ENCODE results near the gene CCDC134.

CCDC134 gene

GRCh38 chr22:41856469-41856868 is 56.0 kb downstream of the CCDC134 start:
- no CpG with 5 or more reads among the region's 2 CpGs for WGBS, 2 donors (ENCODE audit: extremely low coverage in 2 of 2, insufficient read length in 2 of 2, insufficient replicate concordance in 1 of 2)
- H3K14ac ChIP-seq (ENCODE audit: low read length): no peak overlapping the region
- peaks cover 2% of the 10 kb centered on the region for H3K79me1 ChIP-seq (ENCODE audit: low read depth, low read length)
- H3K4me1 ChIP-seq (ENCODE audit: control insufficient read depth in 2 of 2, insufficient read depth in 1 of 2, low read depth in 1 of 2, low read length in 2 of 2): peaks cover 0 to 3% of the 10 kb centered on the region in 2 donors
- H3K27me3 ChIP-seq (ENCODE audit: control insufficient read depth in 3 of 3, insufficient read depth in 3 of 3, low read depth in 1 of 3, low read length in 3 of 3): no peaks in the 10 kb centered on the region
- no peak overlapping the region for H3K18ac ChIP-seq (ENCODE audit: low read length)
- no peak overlapping the region for H3K4me2 ChIP-seq (ENCODE audit: insufficient read depth, low read length, poor library complexity, severe bottlenecking)
- peaks cover 5 to 82% of the 10 kb centered on the region in 2 donors for H3K36me3 ChIP-seq (replicated peaks in 1 of 2; ENCODE audit: control insufficient read depth in 2 of 2, insufficient read depth in 2 of 2, low read length in 2 of 2)
- no peak overlapping the region for H2BK12ac ChIP-seq (ENCODE audit: low read length)
- no peak for DNase-seq (ENCODE audit: low spot score)
- peaks cover 0 to 4% of the 10 kb centered on the region in 2 donors for H3K9me3 ChIP-seq (replicated peaks in 1 of 2; ENCODE audit: control insufficient read depth in 2 of 2, insufficient read depth in 1 of 2, low read depth in 1 of 2, low read length in 2 of 2)
- no peak overlapping the region for H2BK5ac ChIP-seq (ENCODE audit: low read length)
- H2AK5ac ChIP-seq (ENCODE audit: low read depth, low read length): no peak overlapping the region
- no peak overlapping the region for H3K9ac ChIP-seq (ENCODE audit: low read depth, low read length, poor library complexity)
- H3K27ac ChIP-seq (replicated peaks; ENCODE audit: low read length): no peak overlapping the region
- no peak overlapping the region for H4K8ac ChIP-seq (ENCODE audit: low read depth, low read length)
- no peak overlapping the region for H2BK15ac ChIP-seq (ENCODE audit: low read length)
- H4K91ac ChIP-seq (ENCODE audit: low read depth, low read length, poor library complexity): no peak overlapping the region
- no peak overlapping the region for H2BK120ac ChIP-seq (ENCODE audit: low read depth, low read length)
- no peak overlapping the region for H3K23ac ChIP-seq (ENCODE audit: low read depth, low read length, poor library complexity)
- no peak overlapping the region for H2AFZ ChIP-seq (ENCODE audit: low read length)
- H3K4me3 ChIP-seq (ENCODE audit: low read length in 2 of 2): no peak overlapping the region
- H3K4ac ChIP-seq (ENCODE audit: low read length): no peak overlapping the region

- no peak overlapping the region for H3K4me2 ChIP-seq (ENCODE audit: insufficient read depth, low read length, poor library complexity, severe bottlenecking)
- no peak overlapping the region for H3K18ac ChIP-seq (ENCODE audit: low read length)
- no peak overlapping the region for H2BK15ac ChIP-seq (ENCODE audit: low read length)
- WGBS, 2 donors (ENCODE audit: extremely low coverage in 2 of 2, insufficient read length in 2 of 2, insufficient replicate concordance in 1 of 2): no CpG with 5 or more reads among the region's 7 CpGs
- no peak overlapping the region for H2AFZ ChIP-seq (ENCODE audit: low read length)
- no peaks in the 10 kb centered on the region for H3K27me3 ChIP-seq (ENCODE audit: control insufficient read depth in 3 of 3, insufficient read depth in 3 of 3, low read depth in 1 of 3, low read length in 3 of 3)
- no peak overlapping the region for H2BK5ac ChIP-seq (ENCODE audit: low read length)
- peak; percentile 37 for DNase-seq (ENCODE audit: low spot score)
- no peak overlapping the region for H2AK5ac ChIP-seq (ENCODE audit: low read depth, low read length)
- no peak overlapping the region for H3K9ac ChIP-seq (ENCODE audit: low read depth, low read length, poor library complexity)
- H4K8ac ChIP-seq (ENCODE audit: low read depth, low read length): no peak overlapping the region
- H3K27ac ChIP-seq (replicated peaks; ENCODE audit: low read length): peak overlapping the region; percentile 56
- no peak overlapping the region for H2BK120ac ChIP-seq (ENCODE audit: low read depth, low read length)
- H3K36me3 ChIP-seq (replicated peaks in 1 of 2; ENCODE audit: control insufficient read depth in 2 of 2, insufficient read depth in 2 of 2, low read length in 2 of 2): peaks cover 5 to 77% of the 10 kb centered on the region in 2 donors
- peaks cover 0 to 3% of the 10 kb centered on the region in 2 donors for H3K4me1 ChIP-seq (ENCODE audit: control insufficient read depth in 2 of 2, insufficient read depth in 1 of 2, low read depth in 1 of 2, low read length in 2 of 2)
- peaks cover 0 to 4% of the 10 kb centered on the region in 2 donors for H3K9me3 ChIP-seq (replicated peaks in 1 of 2; ENCODE audit: control insufficient read depth in 2 of 2, insufficient read depth in 1 of 2, low read depth in 1 of 2, low read length in 2 of 2)
- H2BK12ac ChIP-seq (ENCODE audit: low read length): no peak overlapping the region
- no peak overlapping the region for H3K23ac ChIP-seq (ENCODE audit: low read depth, low read length, poor library complexity)
- H3K14ac ChIP-seq (ENCODE audit: low read length): no peak overlapping the region
- H4K91ac ChIP-seq (ENCODE audit: low read depth, low read length, poor library complexity): no peak overlapping the region
- no peak overlapping the region for H3K4ac ChIP-seq (ENCODE audit: low read length)
- no peak overlapping the region for H3K4me3 ChIP-seq (ENCODE audit: low read length in 2 of 2)
- peaks cover 2% of the 10 kb centered on the region for H3K79me1 ChIP-seq (ENCODE audit: low read depth, low read length)
Measured at GRCh38 chr22:41857155-41857859, 56.8 kb downstream of the CCDC134 start.

DNA sequence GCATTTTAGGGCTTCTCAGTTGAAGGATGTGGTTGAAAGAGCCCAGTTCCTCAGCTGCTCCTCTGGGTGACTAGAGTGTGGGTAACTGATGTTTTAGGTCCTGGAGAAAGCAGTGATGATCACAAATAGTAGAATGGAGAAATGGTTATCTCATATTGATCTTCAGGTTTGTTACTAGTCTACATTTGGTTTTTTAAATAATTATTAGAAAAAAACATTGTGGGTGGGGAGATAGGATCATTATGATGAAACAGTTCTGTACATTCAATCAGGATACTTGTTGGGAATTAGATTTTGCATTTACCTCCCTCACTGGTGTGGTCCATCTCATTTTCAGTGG is 57.4 kb downstream of the CCDC134 start:
- H2BK12ac ChIP-seq (ENCODE audit: low read length): no peak overlapping the region
- no peak overlapping the region for H3K4me2 ChIP-seq (ENCODE audit: insufficient read depth, low read length, poor library complexity, severe bottlenecking)
- no peak overlapping the region for H4K91ac ChIP-seq (ENCODE audit: low read depth, low read length, poor library complexity)
- H3K27ac ChIP-seq (replicated peaks; ENCODE audit: low read length): no peak overlapping the region
- H3K4me3 ChIP-seq (ENCODE audit: low read length in 2 of 2): no peak overlapping the region
- peaks cover 5 to 77% of the 10 kb centered on the region in 2 donors for H3K36me3 ChIP-seq (replicated peaks in 1 of 2; ENCODE audit: control insufficient read depth in 2 of 2, insufficient read depth in 2 of 2, low read length in 2 of 2)
- no peak overlapping the region for H2BK15ac ChIP-seq (ENCODE audit: low read length)
- H2AFZ ChIP-seq (ENCODE audit: low read length): no peak overlapping the region
- H2BK5ac ChIP-seq (ENCODE audit: low read length): no peak overlapping the region
- H2AK5ac ChIP-seq (ENCODE audit: low read depth, low read length): no peak overlapping the region
- H3K79me1 ChIP-seq (ENCODE audit: low read depth, low read length): peaks cover 2% of the 10 kb centered on the region
- no peak overlapping the region for H4K8ac ChIP-seq (ENCODE audit: low read depth, low read length)
- no peak overlapping the region for H3K9ac ChIP-seq (ENCODE audit: low read depth, low read length, poor library complexity)
- peaks cover 0 to 4% of the 10 kb centered on the region in 2 donors for H3K9me3 ChIP-seq (replicated peaks in 1 of 2; ENCODE audit: control insufficient read depth in 2 of 2, insufficient read depth in 1 of 2, low read depth in 1 of 2, low read length in 2 of 2)
- H3K23ac ChIP-seq (ENCODE audit: low read depth, low read length, poor library complexity): no peak overlapping the region
- no peak overlapping the region for H3K14ac ChIP-seq (ENCODE audit: low read length)
- H3K27me3 ChIP-seq (ENCODE audit: control insufficient read depth in 3 of 3, insufficient read depth in 3 of 3, low read depth in 1 of 3, low read length in 3 of 3): no peaks in the 10 kb centered on the region
- H3K18ac ChIP-seq (ENCODE audit: low read length): no peak overlapping the region
- no peak overlapping the region for H3K4ac ChIP-seq (ENCODE audit: low read length)
- H2BK120ac ChIP-seq (ENCODE audit: low read depth, low read length): no peak overlapping the region
- DNase-seq (ENCODE audit: low spot score): no peak
- H3K4me1 ChIP-seq (ENCODE audit: control insufficient read depth in 2 of 2, insufficient read depth in 1 of 2, low read depth in 1 of 2, low read length in 2 of 2): peaks cover 0 to 3% of the 10 kb centered on the region in 2 donors

- Histone ChIP-seq H3K4me2 (ENCODE audit: insufficient read depth, low read length, poor library complexity, severe bottlenecking) (no peak overlapping the region), H3K36me3 (replicated peaks in 1 of 2; ENCODE audit: control insufficient read depth in 2 of 2, insufficient read depth in 2 of 2, low read length in 2 of 2) (peaks cover 15 to 76% of the 10 kb centered on the region in 2 donors), H3K18ac (ENCODE audit: low read length) (no peak overlapping the region), H2BK120ac (ENCODE audit: low read depth, low read length) (no peak overlapping the region), H3K23ac (ENCODE audit: low read depth, low read length, poor library complexity) (no peak overlapping the region), H3K27me3 (ENCODE audit: control insufficient read depth in 3 of 3, insufficient read depth in 3 of 3, low read depth in 1 of 3, low read length in 3 of 3) (no peaks in the 10 kb centered on the region), H3K9me3 (replicated peaks in 1 of 2; ENCODE audit: control insufficient read depth in 2 of 2, insufficient read depth in 1 of 2, low read depth in 1 of 2, low read length in 2 of 2) (no peaks in the 10 kb centered on the region), H3K27ac (replicated peaks; ENCODE audit: low read length) (no peak overlapping the region), H2BK15ac (ENCODE audit: low read length) (no peak overlapping the region), H2BK12ac (ENCODE audit: low read length) (no peak overlapping the region), H2AFZ (ENCODE audit: low read length) (no peak overlapping the region), H2BK5ac (ENCODE audit: low read length) (no peak overlapping the region), H3K9ac (ENCODE audit: low read depth, low read length, poor library complexity) (no peak overlapping the region), H3K4me1 (ENCODE audit: control insufficient read depth in 2 of 2, insufficient read depth in 1 of 2, low read depth in 1 of 2, low read length in 2 of 2) (peaks cover 0 to 1% of the 10 kb centered on the region in 2 donors), H4K8ac (ENCODE audit: low read depth, low read length) (no peak overlapping the region), H2AK5ac (ENCODE audit: low read depth, low read length) (no peak overlapping the region), H3K4me3 (ENCODE audit: low read length in 2 of 2) (no peak overlapping the region), H4K91ac (ENCODE audit: low read depth, low read length, poor library complexity) (no peak overlapping the region), H3K79me1 (ENCODE audit: low read depth, low read length) (peaks cover 11% of the 10 kb centered on the region), H3K14ac (ENCODE audit: low read length) (no peak overlapping the region), H3K4ac (ENCODE audit: low read length) (no peak overlapping the region)
- no peak for DNase-seq (ENCODE audit: low spot score)
- WGBS, 2 donors (ENCODE audit: extremely low coverage in 2 of 2, insufficient read length in 2 of 2, insufficient replicate concordance in 1 of 2): no CpG with 5 or more reads among the region's 4 CpGs
Measured at GRCh38 chr22:41862160-41862529, 61.7 kb downstream of the CCDC134 start.
